Measurements from ENCODE around the gene PARD6G.
"Not testable (repeated sequence)": the region's sequence is repeated elsewhere in the genome, so short reads cannot be mapped to it uniquely, and the experiment has no call there.

PARD6G gene

DNA sequence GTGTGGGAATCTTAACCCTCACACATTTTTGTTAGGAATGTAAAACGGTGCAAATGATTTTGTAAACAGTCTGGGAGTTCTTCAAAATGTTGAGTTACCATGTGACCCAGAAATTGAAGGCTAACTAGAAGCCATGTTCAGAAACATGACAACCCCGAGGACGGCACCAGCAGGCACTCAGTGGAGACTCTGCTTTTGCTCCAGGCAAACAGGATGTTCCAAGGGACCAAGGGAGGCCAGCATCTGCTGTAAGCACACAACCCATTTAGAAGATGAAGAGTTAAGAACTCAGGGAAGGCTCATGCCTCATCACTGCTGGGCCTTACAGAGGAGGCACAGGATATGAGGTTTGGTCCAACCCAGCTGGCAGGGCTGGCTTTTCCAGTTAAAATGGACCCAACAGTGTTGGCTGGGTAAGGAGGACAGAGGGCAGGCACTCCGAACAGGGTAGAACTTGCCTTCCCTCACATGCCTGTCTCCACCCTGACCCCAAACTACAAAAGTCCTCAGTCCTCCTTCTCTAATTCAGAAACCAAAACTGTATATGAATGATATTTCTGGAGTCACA, 23.6 kb downstream of the PARD6G start:
- no peak for TF ChIP-seq CTCF (IDR thresholded peaks at IDR 0.05; ENCODE audit: low read depth, low read length)

GRCh38 chr18:80219488-80219887, 27.8 kb downstream of the PARD6G start:
- H3K4me3 ChIP-seq (ENCODE audit: low read depth, low read length), result not testable (repeated sequence)

More for the DNA sequence above, 23.6 kb downstream of the PARD6G start:
- H3K4me3 ChIP-seq (ENCODE audit: low read depth, low read length), result no peak overlapping the region

DNA sequence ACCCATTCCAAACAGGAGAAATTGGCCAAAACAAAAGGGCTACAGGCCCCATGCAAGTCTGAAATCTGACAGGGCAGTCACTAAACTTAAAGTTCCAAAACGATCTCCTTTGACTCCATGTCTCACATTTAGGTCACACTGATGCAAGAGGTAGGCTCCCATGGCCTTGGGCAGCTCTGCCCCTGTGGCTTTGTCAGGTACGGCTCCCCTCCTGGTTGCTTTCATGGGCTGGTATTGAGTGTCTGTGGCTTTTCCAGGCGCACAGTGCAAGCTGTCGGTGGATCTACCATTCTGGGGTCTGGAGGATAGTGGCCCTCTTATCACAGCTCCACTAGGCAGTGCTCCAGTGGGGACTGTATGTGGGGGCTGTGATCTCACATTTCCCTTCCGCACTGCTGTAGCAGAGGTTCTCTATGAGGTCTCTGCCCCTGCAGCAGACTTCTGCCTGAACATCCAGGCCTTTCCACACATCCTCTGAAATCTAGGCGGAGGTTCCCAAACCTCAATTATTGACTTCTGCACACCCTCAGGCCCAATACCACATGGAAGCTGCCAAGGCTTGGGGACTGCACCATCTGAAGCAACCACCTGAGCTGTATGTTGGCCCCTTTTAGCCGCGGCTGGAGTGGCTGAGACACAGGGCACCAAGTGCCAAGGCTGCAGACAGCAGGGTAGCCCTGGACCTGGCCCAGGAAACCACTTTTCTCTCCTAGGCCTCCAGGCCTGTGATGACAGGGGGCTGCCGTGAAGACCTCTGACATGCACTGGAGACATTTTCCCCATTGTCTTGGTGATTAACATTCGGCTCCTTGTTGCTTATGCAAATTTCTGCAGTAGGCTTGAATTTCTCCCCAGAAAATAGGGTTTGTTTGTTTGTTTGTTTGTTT, 28.7 kb downstream of the PARD6G start:
- no peak overlapping the region for H3K4me3 ChIP-seq (ENCODE audit: low read depth, low read length)
- no peak for TF ChIP-seq CTCF (IDR thresholded peaks at IDR 0.05; ENCODE audit: low read depth, low read length)

GRCh38 chr18:80213182-80213581, 34.1 kb downstream of the PARD6G start:
- no peak overlapping the region for H3K4me3 ChIP-seq (ENCODE audit: low read depth, low read length)
- no peak for TF ChIP-seq CTCF (IDR thresholded peaks at IDR 0.05; ENCODE audit: low read depth, low read length)

GRCh38 chr18:80210312-80211083, 36.8 kb downstream of the PARD6G start:
- H3K4me3 ChIP-seq (ENCODE audit: low read depth, low read length), result no peak overlapping the region
- TF ChIP-seq CTCF (IDR thresholded peaks at IDR 0.05; ENCODE audit: low read depth, low read length), result no peak

- TF ChIP-seq CTCF (IDR thresholded peaks at IDR 0.05; ENCODE audit: low read depth, low read length), result no peak
- no peak overlapping the region for H3K4me3 ChIP-seq (ENCODE audit: low read depth, low read length)
Measured at GRCh38 chr18:80208620-80209019, 38.7 kb downstream of the PARD6G start.

DNA sequence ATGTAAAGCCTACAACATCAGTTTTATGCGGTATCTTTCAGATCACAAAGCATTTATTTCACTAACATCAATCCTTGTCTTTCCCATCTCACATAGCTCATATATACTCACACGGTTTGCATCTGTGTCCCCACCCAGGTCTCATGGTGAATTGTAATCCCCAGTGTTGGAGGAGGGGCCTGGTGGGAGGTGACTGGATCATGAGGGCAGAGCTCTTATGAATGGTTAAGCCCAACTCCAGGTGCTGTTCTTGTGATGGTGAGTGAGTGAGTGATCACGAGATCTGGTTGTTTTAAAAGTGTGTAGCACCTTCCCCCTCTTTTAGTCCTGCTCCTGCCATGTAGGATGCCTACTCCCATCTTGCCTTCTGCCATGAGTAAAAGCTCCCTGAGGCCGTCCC, 42.0 kb downstream of the PARD6G start:
- no peak overlapping the region for H3K4me3 ChIP-seq (ENCODE audit: low read depth, low read length)
- TF ChIP-seq CTCF (IDR thresholded peaks at IDR 0.05; ENCODE audit: low read depth, low read length), result no peak
